GM21786 (cell line): ENCODE measurements around the gene MRPL2.
"Not testable (repeated sequence)": the region's sequence is repeated elsewhere in the genome, so short reads cannot be mapped to it uniquely, and the experiment has no call there.

Experiments used
- ATAC-seq: cut with Tn5 transposase; IDR thresholded peaks from one replicate; pipeline ENCODE4 v1.9.1; 2021; ENCODE audit not compliant: unreplicated experiment

Gene MRPL2

GRCh38 chr6:43053545-43054205 is 5.6 kb downstream of the MRPL2 start, which contains the start of gene CUL7:
CUL7 (minus strand) TSS chr6:43053851; CDS start chr6:43052788, 1,063 bp downstream.
- peak; percentile 91 for ATAC-seq

- ATAC-seq, result peak; percentile 22
These were observed 6.2 kb downstream of the MRPL2 start for GRCh38 chr6:43052842-43053544.

- ATAC-seq, result no peak
These were observed 6.9 kb downstream of the MRPL2 start for GRCh38 chr6:43052225-43052841.

GRCh38 chr6:43050981-43051380 is 8.3 kb downstream of the MRPL2 start:
- no peak for ATAC-seq

- no peak for ATAC-seq
These were observed 11.2 kb downstream of the MRPL2 start for GRCh38 chr6:43047998-43048397.

GRCh38 chr6:43045371-43045930 is 13.8 kb downstream of the MRPL2 start:
- no peak for ATAC-seq

GRCh38 chr6:43043310-43043709 is 15.9 kb downstream of the MRPL2 start:
- no peak for ATAC-seq

- not testable (repeated sequence) for ATAC-seq
These were observed 17.8 kb downstream of the MRPL2 start for GRCh38 chr6:43041475-43041874.

- ATAC-seq, result no peak
These were observed 18.5 kb downstream of the MRPL2 start for GRCh38 chr6:43040542-43041257.

GRCh38 chr6:43038727-43039126 is 20.5 kb downstream of the MRPL2 start:
- no peak for ATAC-seq

- ATAC-seq, result no peak
These were observed 21.5 kb downstream of the MRPL2 start for GRCh38 chr6:43037706-43038105.

- no peak for ATAC-seq
These were observed 22.0 kb downstream of the MRPL2 start for GRCh38 chr6:43037197-43037596.

- ATAC-seq, result no peak
These were observed 22.5 kb downstream of the MRPL2 start for GRCh38 chr6:43036712-43037111.

- no peak for ATAC-seq
These were observed 23.6 kb downstream of the MRPL2 start for GRCh38 chr6:43035495-43036194.

GRCh38 chr6:43034190-43034525 is 25.1 kb downstream of the MRPL2 start:
- ATAC-seq, result no peak

- ATAC-seq, result no peak
These were observed 25.6 kb downstream of the MRPL2 start for GRCh38 chr6:43033496-43034189.

GRCh38 chr6:43032326-43032725 is 26.9 kb downstream of the MRPL2 start:
- ATAC-seq, result no peak

GRCh38 chr6:43029120-43029519 is 30.1 kb downstream of the MRPL2 start:
- no peak for ATAC-seq

- no peak for ATAC-seq
These were observed 32.9 kb downstream of the MRPL2 start for GRCh38 chr6:43026365-43026764.

GRCh38 chr6:43024436-43024835 is 34.8 kb downstream of the MRPL2 start:
- ATAC-seq, result no peak
